Neural cell (in vitro differentiated cells): Measurements from ENCODE around the gene RETREG1. TPM values are rescaled to one million over a fixed set of nuclear protein-coding genes. Genes with fewer than 3 reads are reported as not detected.

Experiments
- H2AFZ ChIP-seq: fragments of 200-600, 300-800 bp; sonication (generic), shearing (Covaris generic); 2 replicates; pipeline ENCODE4 v1.6.0; 2014; ENCODE audit warnings: low read depth, mild to moderate bottlenecking, antibody characterized with exemption, low read length, moderate library complexity
- H3F3A ChIP-seq: fragments of 200-600 bp; shearing (Covaris generic); 2 replicates; pipeline ENCODE4 v1.6.1; 2016; ENCODE audit warnings: mild to moderate bottlenecking, moderate library complexity, mixed read lengths, antibody characterized with exemption, low read length; ENCODE audit not compliant: insufficient read depth, poor library complexity, severe bottlenecking
- H3K27ac ChIP-seq: fragments of 200-600, 300-800 bp; sonication (generic), shearing (Covaris generic); 2 replicates; pipeline ENCODE4 v1.5.1; 2014; ENCODE audit warnings: mild to moderate bottlenecking, low read length, moderate library complexity
- H3K27me3 ChIP-seq: fragments of 300-800, 200-600 bp; sonication (generic), shearing (Covaris generic); 2 replicates; pipeline ENCODE4 v1.6.0; 2014; ENCODE audit warnings: mild to moderate bottlenecking, low read depth, low read length, moderate library complexity; ENCODE audit not compliant: insufficient read depth
- H3K36me3 ChIP-seq: fragments of 300-800, 200-600 bp; sonication (generic), shearing (Covaris generic); 2 replicates; pipeline ENCODE4 v1.5.1; 2014; ENCODE audit warnings: mild to moderate bottlenecking, antibody characterized with exemption, low read length, moderate library complexity; ENCODE audit not compliant: insufficient read depth
- H3K4me2 ChIP-seq: fragments of 300-800, 200-600 bp; sonication (generic), shearing (Covaris generic); 2 replicates; pipeline ENCODE4 v1.6.0; 2014; ENCODE audit warnings: mild to moderate bottlenecking, low read length
- H3K4me3 ChIP-seq: fragments of 300-800, 200-600 bp; sonication (generic), shearing (Covaris generic); 2 replicates; pipeline ENCODE4 v1.5.1; 2014; ENCODE audit warnings: mild to moderate bottlenecking, low read length, moderate library complexity
- H3K79me2 ChIP-seq: fragments of 200-600 bp; shearing (Covaris generic); replicated peaks from 2 replicates; pipeline ENCODE4 v1.6.0; 2014; ENCODE audit warnings: mild to moderate bottlenecking, low read length, moderate library complexity; ENCODE audit not compliant: insufficient read depth
- H3K9ac ChIP-seq: fragments of 300-800, 200-600 bp; sonication (generic), shearing (Covaris generic); 2 replicates; pipeline ENCODE4 v1.6.1; 2016; ENCODE audit warnings: mild to moderate bottlenecking, low read length, mixed read lengths
- H3K9me2 ChIP-seq: fragments of 200-600 bp; shearing (Covaris generic); 2 replicates; pipeline ENCODE4 v1.6.1; 2016; ENCODE audit warnings: mild to moderate bottlenecking, low read length, mixed read lengths; ENCODE audit not compliant: insufficient read depth
- H3K9me3 ChIP-seq: fragments of 200-600, 300-800 bp; sonication (generic), shearing (Covaris generic); 2 replicates; pipeline ENCODE4 v1.6.1; 2016; ENCODE audit warnings: mild to moderate bottlenecking, mixed run types, low read length, moderate library complexity, mixed read lengths
- H4K20me1 ChIP-seq: fragments of 200-600 bp; shearing (Covaris generic); 2 replicates; pipeline ENCODE4 v1.6.1; 2016; ENCODE audit warnings: mild to moderate bottlenecking, mixed run types; ENCODE audit not compliant: insufficient read depth
- CTCF ChIP-seq: fragments of 450-650 bp; IDR thresholded peaks from 2 replicates; pipeline ENCODE4 v1.5.1; 2014; ENCODE audit warnings: antibody characterized with exemption, mild to moderate bottlenecking, moderate library complexity; ENCODE audit not compliant: poor library complexity, severe bottlenecking
- EP300 ChIP-seq: fragments of 450-650 bp; conservative IDR thresholded peaks from 2 replicates; pipeline ENCODE4 v1.6.1; 2014; ENCODE audit warnings: antibody characterized with exemption, mild to moderate bottlenecking, moderate library complexity; ENCODE audit not compliant: poor library complexity, severe bottlenecking
- EZH2 ChIP-seq: fragments of 200-600, 300-800 bp; shearing (Covaris generic), sonication (generic); IDR thresholded peaks from 2 replicates; pipeline ENCODE4 v1.6.1; 2014; ENCODE audit warnings: antibody characterized with exemption, low read length, borderline replicate concordance, mild to moderate bottlenecking; ENCODE audit not compliant: insufficient read depth, poor library complexity, severe bottlenecking
- MXI1 ChIP-seq: fragments of 450-650 bp; conservative IDR thresholded peaks from 2 replicates; pipeline ENCODE4 v1.6.1; 2014; ENCODE audit warnings: antibody characterized with exemption, mild to moderate bottlenecking; ENCODE audit not compliant: poor library complexity, severe bottlenecking
- POLR2AphosphoS5 ChIP-seq: IDR thresholded peaks from 2 replicates; pipeline ENCODE4 v1.6.1; 2012
- RAD21 ChIP-seq: fragments of 450-650 bp; conservative IDR thresholded peaks from 2 replicates; pipeline ENCODE4 v1.6.1; 2014; ENCODE audit warnings: antibody characterized with exemption, mild to moderate bottlenecking, moderate library complexity
- REST ChIP-seq: IDR thresholded peaks from 2 replicates; pipeline ENCODE4 v1.6.1; 2012; ENCODE audit warnings: borderline replicate concordance
- SMC3 ChIP-seq: fragments of 450-650 bp; conservative IDR thresholded peaks from 2 replicates; pipeline ENCODE4 v1.6.1; 2014; ENCODE audit warnings: antibody characterized with exemption, mild to moderate bottlenecking, moderate library complexity; ENCODE audit not compliant: poor library complexity
- TAF1 ChIP-seq: IDR thresholded peaks from 2 replicates; pipeline ENCODE4 v1.6.1; 2012; ENCODE audit warnings: low read depth
- polyA plus RNA-seq: library from polyadenylated mRNA; depleted of rRNA; stranded (reverse); fragments of >200 nt; gene quantifications from 2 replicates; pipeline ENCODE4 v1.2.3, GENCODE V29; 2014

Gene RETREG1
- polyA plus RNA-seq, 1 donor from 2014 or later: 25.4 TPM

GRCh38 chr5:16568875-16569580 lies 47.8 kb downstream of the RETREG1 start:
- H4K20me1 ChIP-seq: no peaks in the 10 kb centered on the region
- H3K9me2 ChIP-seq: no peaks in the 10 kb centered on the region
- no peaks in the 10 kb centered on the region for H3K36me3 ChIP-seq
- no peaks in the 10 kb centered on the region for H3F3A ChIP-seq
- H3K27ac ChIP-seq: no peak overlapping the region
- TF ChIP-seq POLR2AphosphoS5: no peak
- H3K79me2 ChIP-seq: no peaks in the 10 kb centered on the region
- H3K4me3 ChIP-seq: no peak overlapping the region
- no peak overlapping the region for H3K4me2 ChIP-seq
- H3K9me3 ChIP-seq: no peaks in the 10 kb centered on the region
- H3K9ac ChIP-seq: no peak overlapping the region
- no peaks in the 10 kb centered on the region for H3K27me3 ChIP-seq
- H2AFZ ChIP-seq: no peak overlapping the region

- Histone ChIP-seq H3K9me3 (no peaks in the 10 kb centered on the region), H3F3A (no peaks in the 10 kb centered on the region), H3K9ac (no peak overlapping the region), H3K36me3 (no peaks in the 10 kb centered on the region), H2AFZ (no peak overlapping the region), H3K4me2 (no peak overlapping the region), H4K20me1 (no peaks in the 10 kb centered on the region), H3K9me2 (no peaks in the 10 kb centered on the region), H3K79me2 (no peaks in the 10 kb centered on the region), H3K4me3 (no peak overlapping the region), H3K27me3 (no peaks in the 10 kb centered on the region), H3K27ac (no peak overlapping the region)
- no peak for TF ChIP-seq TAF1
- no peak for TF ChIP-seq MXI1
- TF ChIP-seq RAD21: no peak
- no peak for TF ChIP-seq SMC3
- TF ChIP-seq CTCF: no peak
- no peak for TF ChIP-seq REST
- TF ChIP-seq EZH2: no peak
- no peak for TF ChIP-seq POLR2AphosphoS5
- TF ChIP-seq EP300: no peak
These were observed 49.4 kb downstream of the RETREG1 start for GRCh38 chr5:16567365-16567764.
